GM12878 (cell line): Measurements from ENCODE around the gene LRP1. TPM values are rescaled to one million over a fixed set of nuclear protein-coding genes. Genes with fewer than 3 reads are reported as not detected.

Source experiments
- ASH2L ChIP-seq: fragments of 300-600, 200-600 bp; sonication (generic); IDR thresholded peaks from 2 replicates; pipeline ENCODE4 v1.6.1; 2017; ENCODE audit warnings: low read depth, mild to moderate bottlenecking, borderline replicate concordance
- ATF3 ChIP-seq: IDR thresholded peaks from 2 replicates; pipeline ENCODE4 v1.6.1; 2011; ENCODE audit warnings: low read depth, mild to moderate bottlenecking, low read length, moderate library complexity, borderline replicate concordance; ENCODE audit errors: extremely low read depth
- CBFB ChIP-seq: IDR thresholded peaks from 2 replicates; pipeline ENCODE4 v1.6.1; 2016; ENCODE audit warnings: antibody characterized with exemption, low read depth
- CEBPB ChIP-seq, 2 experiments: fragments of 150-350 bp in 1 of 2; IDR thresholded peaks; 2 replicates each; pipeline ENCODE4 v1.6.1; 2012 to 2014; ENCODE audit warnings: low read depth in 2 of 2, low read length in 2 of 2, borderline replicate concordance in 1 of 2, inconsistent platforms in 1 of 2
- ESRRA ChIP-seq: IDR thresholded peaks from 2 replicates; pipeline ENCODE4 v1.6.1; 2012; ENCODE audit warnings: mild to moderate bottlenecking, low read length, improper control_type of control experiment
- EZH2 ChIP-seq: IDR thresholded peaks from 2 replicates; pipeline ENCODE4 v1.6.1; 2012; ENCODE audit warnings: low read depth, mild to moderate bottlenecking, control low read depth, inconsistent platforms, low read length, borderline replicate concordance; ENCODE audit not compliant: control insufficient read depth
- FOS ChIP-seq: IDR thresholded peaks from 3 replicates; pipeline ENCODE4 v1.6.1; 2011; ENCODE audit warnings: borderline replicate concordance; ENCODE audit not compliant: insufficient read length; ENCODE audit errors: extremely low read depth
- FOXK2 ChIP-seq: fragments of 450-650 bp; IDR thresholded peaks from 2 replicates; pipeline ENCODE4 v1.6.1; 2017; ENCODE audit warnings: mild to moderate bottlenecking, moderate library complexity
- GATAD2B ChIP-seq: fragments of 450-650 bp; conservative IDR thresholded peaks from 2 replicates; pipeline ENCODE4 v1.6.1; 2017; ENCODE audit warnings: low read depth, mild to moderate bottlenecking, moderate library complexity
- HDGF ChIP-seq: fragments of 450-650 bp; IDR thresholded peaks from 2 replicates; pipeline ENCODE4 v1.6.1; 2016; ENCODE audit warnings: antibody characterized with exemption
- MTA2 ChIP-seq: fragments of 450-650 bp; IDR thresholded peaks from 2 replicates; pipeline ENCODE4 v1.6.1; 2016; ENCODE audit warnings: low read depth, mild to moderate bottlenecking, moderate library complexity
- MYC ChIP-seq: IDR thresholded peaks from 2 replicates; pipeline ENCODE4 v1.6.1; 2011; ENCODE audit warnings: mild to moderate bottlenecking, low read length, moderate library complexity, inconsistent platforms; ENCODE audit not compliant: insufficient read depth, insufficient replicate concordance, insufficient read length, severe bottlenecking
- NRF1 ChIP-seq: conservative IDR thresholded peaks from 2 replicates; pipeline ENCODE4 v1.6.1; 2011; ENCODE audit warnings: mild to moderate bottlenecking, low read depth, low read length, improper control_type of control experiment
- PKNOX1 ChIP-seq: fragments of 450-650 bp; IDR thresholded peaks from 2 replicates; pipeline ENCODE4 v1.6.1; 2016; ENCODE audit warnings: mild to moderate bottlenecking
- RBBP5 ChIP-seq: fragments of 200-600 bp; sonication (generic); conservative IDR thresholded peaks from 2 replicates; pipeline ENCODE4 v1.6.1; 2016
- RELA ChIP-seq: fragments of 450-650 bp; IDR thresholded peaks from 2 replicates; pipeline ENCODE4 v1.8.0; 2014; ENCODE audit warnings: borderline replicate concordance; ENCODE audit not compliant: partially characterized antibody
- RUNX3 ChIP-seq: IDR thresholded peaks from 2 replicates; pipeline ENCODE4 v1.6.1; 2012; ENCODE audit warnings: low read length, inconsistent platforms
- SIX5 ChIP-seq: IDR thresholded peaks from 2 replicates; pipeline ENCODE4 v1.6.1; 2011; ENCODE audit warnings: mild to moderate bottlenecking, low read depth, low read length, moderate library complexity; ENCODE audit not compliant: severe bottlenecking
- SMAD1 ChIP-seq: fragments of 450-650 bp; IDR thresholded peaks from 2 replicates; pipeline ENCODE4 v1.6.1; 2018; ENCODE audit warnings: mild to moderate bottlenecking, low read depth; ENCODE audit not compliant: partially characterized antibody
- SP1 ChIP-seq: IDR thresholded peaks from one replicate; pipeline ENCODE4 v1.6.1; 2011; ENCODE audit warnings: low read depth, low read length
- STAT1 ChIP-seq: fragments of 450-650 bp; conservative IDR thresholded peaks from 2 replicates; pipeline ENCODE4 v1.6.1; 2014; ENCODE audit warnings: antibody characterized with exemption, mild to moderate bottlenecking
- YBX1 ChIP-seq: fragments of 450-650 bp; IDR thresholded peaks from 2 replicates; pipeline ENCODE4 v1.6.1; 2016; ENCODE audit warnings: antibody characterized with exemption
- ZNF274 ChIP-seq: IDR thresholded peaks from one replicate; pipeline ENCODE4 v1.8.0; 2011; ENCODE audit not compliant: insufficient read length, insufficient read depth
- polyA plus RNA-seq, 11 experiments: library from polyadenylated mRNA; depleted of rRNA in 4 of 11; unstranded in 6 of 11; stranded (reverse) in 5 of 11; fragments of >200 nt; fragmentation: Nextera tagmentation in 4 of 11; fragmentation: Illumina TruSeq in 1 of 11; extraction: Ambion mirVana in 4 of 11; extraction: Trizol in 1 of 11; gene quantifications; 1 replicate in 1 of 11; 2 replicates in 10 of 11; pipeline versions ENCODE4 v1.2.1 to v1.2.3, GENCODE V29; 2011 to 2016; ENCODE audit warnings: inconsistent platforms in 2 of 11, missing spikeins in 2 of 11, low read depth in 1 of 11
- total RNA-seq, 4 experiments: library from RNA; depleted of rRNA in 3 of 4; stranded (reverse); fragments of >200 nt in 3 of 4; fragmentation: Illumina TruSeq in 1 of 4; extraction: Trizol in 1 of 4; gene quantifications; 2 replicates each; pipeline versions ENCODE4 v1.2.1 to v1.2.3, GENCODE V29; 2013 to 2021
- TF ChIP-seq, protein P1 (sequence below), 3 experiments: IDR thresholded peaks in 2 of 3; conservative IDR thresholded peaks in 1 of 3; 2 replicates each; pipeline ENCODE4 v1.5.1; 2011; ENCODE audit warnings: low read depth in 3 of 3, low read length in 3 of 3, mild to moderate bottlenecking in 3 of 3, control low read depth in 2 of 3, moderate library complexity in 2 of 3, inconsistent platforms in 1 of 3, mixed read lengths in 1 of 3; ENCODE audit not compliant: control insufficient read depth in 2 of 3, insufficient read depth in 1 of 3; ENCODE audit errors: extremely low read depth in 1 of 3
- TF ChIP-seq, protein P2 (sequence below): fragments of 450-650 bp; conservative IDR thresholded peaks from 2 replicates; pipeline ENCODE4 v1.6.1; 2017; ENCODE audit warnings: mild to moderate bottlenecking, moderate library complexity

Gene LRP1
- total and polyA plus RNA-seq, 10 of the 15 experiments (the other 5 are each of a cell fraction or from before 2014, with no cell fraction given), result under 0.01 to 1.1 (median 0.20) TPM; not detected in 2

DNA sequence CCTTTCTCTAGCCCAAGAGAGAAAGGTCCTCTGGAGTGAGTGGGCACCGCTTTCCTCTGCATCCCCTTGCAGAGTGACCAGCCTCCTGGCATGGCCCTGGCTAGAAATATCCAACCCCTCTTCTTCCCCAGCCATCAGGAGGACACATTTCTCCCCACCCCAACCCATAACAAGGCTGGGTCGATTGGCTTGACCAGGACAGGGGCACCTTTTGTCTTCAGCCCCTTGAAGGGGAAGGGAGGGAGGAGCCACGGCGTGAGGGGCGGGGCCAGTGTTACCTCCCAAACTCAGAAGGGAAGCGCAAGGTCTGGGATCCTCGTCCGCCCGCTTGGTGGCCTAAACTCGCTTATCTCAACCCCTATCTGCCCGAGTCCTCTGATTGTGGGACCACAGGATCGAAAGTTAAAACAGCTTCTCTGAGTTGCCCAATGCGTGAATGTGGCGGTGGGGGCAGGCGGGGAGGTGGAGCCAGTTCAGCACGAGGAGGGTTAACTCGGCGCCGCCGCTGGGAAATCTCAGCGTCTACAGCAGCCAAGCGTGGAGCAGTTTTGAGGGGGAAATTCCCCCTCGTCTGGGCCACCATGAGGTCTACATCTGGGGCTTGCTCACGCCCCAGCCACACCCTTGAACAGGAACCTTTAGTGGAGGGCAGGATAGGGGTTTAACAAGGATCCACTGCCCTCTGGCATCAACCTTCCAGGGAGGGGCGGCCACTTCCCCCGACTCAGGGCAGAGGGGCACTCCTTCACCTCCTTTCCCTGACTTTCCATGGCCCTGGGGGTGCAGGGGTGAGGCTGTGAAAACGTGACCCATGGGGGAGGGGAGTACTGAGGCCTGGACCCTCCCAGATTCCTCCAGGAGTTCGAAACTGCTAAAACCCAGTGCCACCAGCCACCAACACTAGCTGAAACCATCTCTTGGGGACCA is 17.9 kb upstream of the LRP1 start (continued):
- TF ChIP-seq PKNOX1, result no peak
- TF ChIP-seq GATAD2B, result peak; percentile 14; the same call in 1 of the 2 replicates
- no peak for TF ChIP-seq CEBPB (IDR thresholded peaks at IDR 0.05; ENCODE audit: borderline replicate concordance in 1 of 2, low read depth in 2 of 2, low read length in 2 of 2)
- TF ChIP-seq CBFB, result peak; percentile 21; the same call in 1 of the 2 replicates
- peak; percentile 38 for TF ChIP-seq HDGF
- TF ChIP-seq ZNF274, result no peak
- TF ChIP-seq ASH2L, result no peak
- TF ChIP-seq NRF1, result no peak
- TF ChIP-seq RBBP5, result no peak
- TF ChIP-seq FOS, result no peak
- TF ChIP-seq MYC, result peak; percentile 70
- TF ChIP-seq, protein P1, sequence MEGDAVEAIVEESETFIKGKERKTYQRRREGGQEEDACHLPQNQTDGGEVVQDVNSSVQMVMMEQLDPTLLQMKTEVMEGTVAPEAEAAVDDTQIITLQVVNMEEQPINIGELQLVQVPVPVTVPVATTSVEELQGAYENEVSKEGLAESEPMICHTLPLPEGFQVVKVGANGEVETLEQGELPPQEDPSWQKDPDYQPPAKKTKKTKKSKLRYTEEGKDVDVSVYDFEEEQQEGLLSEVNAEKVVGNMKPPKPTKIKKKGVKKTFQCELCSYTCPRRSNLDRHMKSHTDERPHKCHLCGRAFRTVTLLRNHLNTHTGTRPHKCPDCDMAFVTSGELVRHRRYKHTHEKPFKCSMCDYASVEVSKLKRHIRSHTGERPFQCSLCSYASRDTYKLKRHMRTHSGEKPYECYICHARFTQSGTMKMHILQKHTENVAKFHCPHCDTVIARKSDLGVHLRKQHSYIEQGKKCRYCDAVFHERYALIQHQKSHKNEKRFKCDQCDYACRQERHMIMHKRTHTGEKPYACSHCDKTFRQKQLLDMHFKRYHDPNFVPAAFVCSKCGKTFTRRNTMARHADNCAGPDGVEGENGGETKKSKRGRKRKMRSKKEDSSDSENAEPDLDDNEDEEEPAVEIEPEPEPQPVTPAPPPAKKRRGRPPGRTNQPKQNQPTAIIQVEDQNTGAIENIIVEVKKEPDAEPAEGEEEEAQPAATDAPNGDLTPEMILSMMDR (IDR thresholded peaks at IDR 0.05 in 2 of 3, conservative IDR thresholded peaks at IDR 0.05 in 1 of 3; ENCODE audit: control insufficient read depth in 2 of 3, extremely low read depth in 1 of 3, insufficient read depth in 1 of 3, low read depth in 3 of 3, low read length in 3 of 3), result peak in 1 of 3 experiments; percentile 8; a peak in 1 of 6 replicates
- no peak; the same call in 1 of the 2 replicates for TF ChIP-seq RUNX3
- no peak for TF ChIP-seq ESRRA
- no peak for TF ChIP-seq ATF3
- TF ChIP-seq MTA2, result peak; percentile 24; the same call in 1 of the 2 replicates
- TF ChIP-seq, protein P2, sequence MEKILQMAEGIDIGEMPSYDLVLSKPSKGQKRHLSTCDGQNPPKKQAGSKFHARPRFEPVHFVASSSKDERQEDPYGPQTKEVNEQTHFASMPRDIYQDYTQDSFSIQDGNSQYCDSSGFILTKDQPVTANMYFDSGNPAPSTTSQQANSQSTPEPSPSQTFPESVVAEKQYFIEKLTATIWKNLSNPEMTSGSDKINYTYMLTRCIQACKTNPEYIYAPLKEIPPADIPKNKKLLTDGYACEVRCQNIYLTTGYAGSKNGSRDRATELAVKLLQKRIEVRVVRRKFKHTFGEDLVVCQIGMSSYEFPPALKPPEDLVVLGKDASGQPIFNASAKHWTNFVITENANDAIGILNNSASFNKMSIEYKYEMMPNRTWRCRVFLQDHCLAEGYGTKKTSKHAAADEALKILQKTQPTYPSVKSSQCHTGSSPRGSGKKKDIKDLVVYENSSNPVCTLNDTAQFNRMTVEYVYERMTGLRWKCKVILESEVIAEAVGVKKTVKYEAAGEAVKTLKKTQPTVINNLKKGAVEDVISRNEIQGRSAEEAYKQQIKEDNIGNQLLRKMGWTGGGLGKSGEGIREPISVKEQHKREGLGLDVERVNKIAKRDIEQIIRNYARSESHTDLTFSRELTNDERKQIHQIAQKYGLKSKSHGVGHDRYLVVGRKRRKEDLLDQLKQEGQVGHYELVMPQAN, result peak; percentile 36; the same call in 1 of the 2 replicates
- TF ChIP-seq YBX1, result no peak
- no peak for TF ChIP-seq SIX5
- no peak for TF ChIP-seq SMAD1
- TF ChIP-seq SP1, result no peak
- no peak for TF ChIP-seq FOXK2
- TF ChIP-seq RELA, result no peak
- TF ChIP-seq STAT1, result no peak
- TF ChIP-seq EZH2, result no peak
